GM18499 (cell line): ENCODE measurements around the gene DLAT.
"Not testable (repeated sequence)": the region's sequence is repeated elsewhere in the genome, so short reads cannot be mapped to it uniquely, and the experiment has no call there.

Experiments used
- ATAC-seq: cut with Tn5 transposase; IDR thresholded peaks from one replicate; pipeline ENCODE4 v1.9.1; 2021; ENCODE audit warnings: moderate number of reproducible peaks; ENCODE audit not compliant: insufficient read depth, unreplicated experiment

The DLAT gene

GRCh38 chr11:112042961-112043304 lies 17.7 kb downstream of the DLAT start:
- no peak for ATAC-seq

GRCh38 chr11:112044961-112045360 lies 19.8 kb downstream of the DLAT start:
- ATAC-seq, result no peak

GRCh38 chr11:112046647-112047046 lies 21.4 kb downstream of the DLAT start:
- not testable (repeated sequence) for ATAC-seq

GRCh38 chr11:112048256-112048655 lies 23.0 kb downstream of the DLAT start:
- ATAC-seq, result not testable (repeated sequence)

- ATAC-seq, result no peak
These were observed 24.6 kb downstream of the DLAT start for GRCh38 chr11:112049777-112050176.

GRCh38 chr11:112050721-112051120 lies 25.5 kb downstream of the DLAT start:
- ATAC-seq, result peak; percentile 75

GRCh38 chr11:112051768-112052167 lies 26.6 kb downstream of the DLAT start:
- ATAC-seq, result no peak

- no peak for ATAC-seq
These were observed 32.0 kb downstream of the DLAT start for GRCh38 chr11:112057170-112057569.

GRCh38 chr11:112058103-112058502 lies 32.9 kb downstream of the DLAT start:
- ATAC-seq, result no peak

GRCh38 chr11:112062923-112063322 lies 37.7 kb downstream of the DLAT start:
- no peak for ATAC-seq

GRCh38 chr11:112073941-112074811 lies 49.0 kb downstream of the DLAT start, which contains the start of the genes NKAPD1 and PIH1D2:
NKAPD1 (plus strand) TSS chr11:112074299; CDS start chr11:112075575, 1,276 bp downstream.
PIH1D2 (minus strand) TSS chr11:112074017; CDS start chr11:112073174, 843 bp downstream.
- peak; percentile 60 for ATAC-seq

- ATAC-seq, result no peak
These were observed 57.5 kb downstream of the DLAT start for GRCh38 chr11:112082729-112083128.

- ATAC-seq, result peak; percentile 13
These were observed 60.7 kb downstream of the DLAT start for GRCh38 chr11:112085822-112086421.

- peak; percentile 64 for ATAC-seq
These were observed 61.4 kb downstream of the DLAT start, which contains the start of the genes SDHD and TIMM8B for GRCh38 chr11:112086422-112087191. SDHD (plus strand) TSS chr11:112086873; CDS start chr11:112086908, 35 bp downstream. TIMM8B (minus strand) TSS chr11:112086756; CDS start chr11:112086723, 33 bp downstream.

- no peak for ATAC-seq
These were observed 62.0 kb downstream of the DLAT start for GRCh38 chr11:112087212-112087611.

GRCh38 chr11:112095302-112095701 lies 70.1 kb downstream of the DLAT start:
- not testable (repeated sequence) for ATAC-seq

- no peak for ATAC-seq
These were observed 71.0 kb downstream of the DLAT start for GRCh38 chr11:112096194-112096593.

- ATAC-seq, result no peak
These were observed 72.7 kb downstream of the DLAT start for GRCh38 chr11:112097734-112098528.

GRCh38 chr11:112100462-112100861 lies 75.3 kb downstream of the DLAT start:
- no peak for ATAC-seq

- no peak for ATAC-seq
These were observed 78.2 kb downstream of the DLAT start for GRCh38 chr11:112103446-112103845.
